Stimulated activated CD4-positive, alpha-beta T cell treated with anti-CD3 and anti-CD28 coated beads, Interleukin-1b, Interleukin-23, amount 100 ng/mL, for 48 hours (primary cell): ENCODE measurements around the gene EFCAB8.
"Not testable (repeated sequence)": the region's sequence is repeated elsewhere in the genome, so short reads cannot be mapped to it uniquely, and the experiment has no call there.

ENCODE experiments used
- DNase-seq: peaks from one replicate; pipeline ENCODE4 v3.0.0-alpha.2; 2020

The EFCAB8 gene

DNA sequence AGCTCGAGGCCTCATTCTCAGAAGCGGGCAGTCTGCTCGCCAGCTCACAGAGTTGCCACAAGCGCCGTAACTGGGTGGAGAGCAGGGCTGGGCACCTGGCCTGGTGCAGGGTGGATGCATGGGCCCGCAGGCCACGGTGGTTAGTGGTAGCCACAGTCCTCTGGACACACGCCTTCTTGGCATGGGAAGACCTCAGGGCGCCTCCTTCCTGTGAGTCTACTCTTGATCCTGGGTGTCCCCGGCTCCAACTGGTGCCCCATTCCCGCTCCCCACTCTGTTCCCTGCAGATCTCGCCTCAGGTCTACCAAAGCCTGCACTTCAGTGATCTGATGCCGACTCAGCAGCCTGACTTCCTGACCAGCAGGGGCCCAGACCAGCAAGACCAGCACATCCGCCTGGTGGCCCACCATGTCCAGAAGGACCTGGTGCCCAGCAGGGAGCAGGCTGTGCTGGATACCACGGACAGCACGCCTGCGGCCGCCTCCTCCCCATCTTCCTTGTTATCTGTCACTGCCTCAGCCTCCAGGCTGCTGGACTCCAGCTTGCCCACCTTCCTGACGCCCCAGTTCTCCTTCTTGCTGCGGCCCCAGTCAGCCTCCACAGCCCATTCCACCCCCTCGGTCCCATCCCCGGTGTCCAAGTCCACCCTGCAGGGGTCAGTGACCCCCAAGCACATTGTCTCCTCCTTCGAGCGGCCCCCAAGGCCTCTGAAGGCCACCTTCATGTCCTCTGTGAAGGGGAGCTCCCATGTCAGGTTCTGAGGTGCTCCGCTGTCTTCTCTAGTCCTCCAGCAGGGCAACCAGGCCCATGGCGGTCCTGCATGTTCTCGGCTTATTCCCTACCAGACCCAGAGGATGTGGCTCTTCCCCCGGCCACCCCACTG, 102.4 kb downstream of the EFCAB8 start:
- no peak for DNase-seq

DNA sequence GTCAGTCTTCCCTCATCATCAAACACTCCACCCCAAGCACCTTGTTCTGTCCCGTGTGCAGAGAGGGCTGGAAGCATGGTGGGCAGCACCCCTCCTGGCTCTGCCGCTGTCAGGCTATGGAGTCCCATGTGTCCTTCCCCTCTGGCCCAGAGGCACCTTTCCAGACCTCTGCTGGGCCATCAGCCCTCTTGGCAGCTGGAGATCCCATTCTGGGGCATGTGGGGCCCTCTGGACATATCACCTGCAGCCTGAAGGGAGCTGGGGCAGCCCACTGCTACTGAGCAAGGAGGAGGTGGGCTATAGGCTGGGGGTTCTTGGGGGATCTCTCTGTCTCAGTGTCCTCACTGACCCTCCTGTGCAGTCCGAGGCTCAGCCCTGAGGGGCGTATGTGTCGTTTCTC, 103.3 kb downstream of the EFCAB8 start:
- DNase-seq, result no peak

DNA sequence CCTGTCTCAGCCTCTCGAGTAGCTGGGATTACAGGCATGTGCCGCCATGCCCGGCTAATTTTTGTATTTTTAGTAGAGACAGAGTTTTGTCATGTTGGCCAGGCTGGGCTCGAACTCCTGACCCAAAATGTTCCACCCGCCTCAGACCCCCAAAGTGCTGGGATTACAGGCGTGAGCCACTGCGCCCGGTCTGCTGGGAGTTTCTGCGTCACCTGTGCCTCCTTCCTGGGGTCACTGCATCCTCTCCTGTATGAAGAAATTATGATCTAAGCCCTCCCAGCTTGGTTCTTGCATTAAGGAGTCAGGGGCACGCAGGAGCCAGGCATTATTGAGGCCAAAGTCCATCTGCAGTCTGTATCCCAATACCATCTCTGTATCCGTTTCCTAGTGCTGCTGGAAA, 103.9 kb downstream of the EFCAB8 start:
- DNase-seq, result not testable (repeated sequence)

DNA sequence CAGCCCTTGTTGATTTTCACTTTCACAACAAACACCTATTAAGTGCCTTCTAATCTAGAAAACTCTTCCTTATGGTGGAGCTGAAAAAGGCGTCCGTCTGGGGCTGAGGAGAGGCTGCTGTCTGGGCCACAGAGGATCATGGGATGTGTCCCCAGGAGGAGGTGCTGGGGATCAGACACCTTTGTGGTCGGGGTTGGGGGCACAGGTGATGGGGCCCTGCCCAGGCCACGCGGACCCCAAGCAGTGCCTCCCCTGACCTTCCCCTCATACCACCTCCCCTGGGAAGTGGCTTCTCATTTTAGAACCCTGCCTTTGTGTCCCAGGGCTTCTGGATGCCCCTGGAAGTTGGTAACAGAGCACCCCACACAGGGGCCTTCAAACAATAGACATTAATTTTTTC, 104.5 kb downstream of the EFCAB8 start:
- no peak for DNase-seq

GRCh38 chr20:32964575-32964974, 105.9 kb downstream of the EFCAB8 start:
- DNase-seq, result no peak

DNA sequence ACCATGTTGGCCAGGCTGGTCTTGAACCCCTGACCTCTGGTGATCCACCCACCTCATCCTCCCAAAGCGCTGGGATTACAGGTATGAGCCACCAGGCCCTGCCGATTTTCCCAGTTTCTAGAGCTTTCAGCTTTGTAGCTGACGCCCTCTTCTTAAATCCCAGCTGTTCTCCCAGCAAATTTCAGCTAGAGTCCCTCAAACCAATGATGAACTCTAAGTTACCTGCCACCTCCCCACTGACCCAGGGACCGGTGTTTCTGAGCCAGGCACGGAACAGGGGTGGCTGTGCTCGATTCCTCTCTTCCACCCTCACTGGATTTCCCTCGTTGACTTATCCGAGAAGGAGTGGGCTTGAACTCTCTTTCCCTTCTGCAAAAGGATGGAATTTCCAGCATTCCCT, 106.4 kb downstream of the EFCAB8 start:
- no peak for DNase-seq

DNA sequence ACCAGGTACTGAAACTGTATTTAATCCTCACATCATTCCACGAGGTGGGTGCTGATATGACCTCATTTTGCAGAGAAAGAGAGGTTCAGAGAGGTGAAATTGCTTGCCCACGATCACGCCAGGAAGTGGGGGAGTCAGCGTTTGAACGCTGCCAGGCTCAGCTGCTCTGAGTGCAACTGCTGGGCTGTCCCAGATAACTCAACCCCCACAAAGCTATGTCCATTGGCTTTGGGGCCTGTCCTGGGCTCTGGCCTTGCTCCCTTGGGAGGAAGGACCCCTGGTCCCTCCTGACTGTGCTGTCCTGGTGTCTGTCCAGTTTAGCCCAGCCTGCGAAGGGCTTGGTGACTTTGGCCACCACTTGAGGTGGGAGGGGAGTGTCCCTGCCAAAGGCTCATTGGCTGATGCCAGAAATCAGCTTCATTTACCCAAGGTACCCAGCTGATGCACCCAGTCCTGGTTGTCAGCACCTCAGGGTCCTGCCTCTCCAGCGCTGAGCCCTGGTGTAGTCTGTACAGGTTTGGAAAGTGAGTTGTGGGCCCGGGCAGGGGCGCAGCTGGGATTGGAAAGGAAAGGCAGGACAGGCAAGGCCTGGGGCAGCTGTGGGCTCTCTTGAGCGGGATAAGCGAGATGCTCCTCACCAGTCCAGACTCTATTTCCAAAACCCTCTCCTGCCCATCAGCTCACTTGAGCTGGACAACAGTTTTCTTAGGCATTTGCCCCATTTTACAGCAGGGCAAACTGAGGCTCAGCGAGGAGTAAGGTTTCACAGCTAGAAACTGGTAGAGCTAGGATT, 107.1 kb downstream of the EFCAB8 start:
- DNase-seq, result no peak

DNA sequence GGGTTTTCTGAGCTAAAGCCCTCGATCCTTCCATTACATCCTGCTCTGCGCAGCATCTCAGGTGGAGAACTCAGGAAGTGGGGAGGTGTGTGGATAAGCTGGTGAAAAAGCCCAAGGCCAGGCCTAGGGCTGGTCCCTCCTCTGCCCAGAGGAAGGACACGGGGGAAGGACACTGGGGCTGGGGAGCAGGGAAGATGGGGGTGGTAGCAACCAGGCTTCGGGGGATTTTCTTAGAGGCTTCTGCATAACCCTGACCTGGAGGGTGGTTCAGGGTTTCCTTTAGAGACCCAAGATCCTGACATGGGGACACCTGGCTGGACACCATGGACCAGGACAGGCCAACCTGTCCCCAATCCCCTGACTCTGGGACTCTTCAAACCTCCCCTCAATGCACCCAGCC, 107.7 kb downstream of the EFCAB8 start:
- DNase-seq, result no peak

DNA sequence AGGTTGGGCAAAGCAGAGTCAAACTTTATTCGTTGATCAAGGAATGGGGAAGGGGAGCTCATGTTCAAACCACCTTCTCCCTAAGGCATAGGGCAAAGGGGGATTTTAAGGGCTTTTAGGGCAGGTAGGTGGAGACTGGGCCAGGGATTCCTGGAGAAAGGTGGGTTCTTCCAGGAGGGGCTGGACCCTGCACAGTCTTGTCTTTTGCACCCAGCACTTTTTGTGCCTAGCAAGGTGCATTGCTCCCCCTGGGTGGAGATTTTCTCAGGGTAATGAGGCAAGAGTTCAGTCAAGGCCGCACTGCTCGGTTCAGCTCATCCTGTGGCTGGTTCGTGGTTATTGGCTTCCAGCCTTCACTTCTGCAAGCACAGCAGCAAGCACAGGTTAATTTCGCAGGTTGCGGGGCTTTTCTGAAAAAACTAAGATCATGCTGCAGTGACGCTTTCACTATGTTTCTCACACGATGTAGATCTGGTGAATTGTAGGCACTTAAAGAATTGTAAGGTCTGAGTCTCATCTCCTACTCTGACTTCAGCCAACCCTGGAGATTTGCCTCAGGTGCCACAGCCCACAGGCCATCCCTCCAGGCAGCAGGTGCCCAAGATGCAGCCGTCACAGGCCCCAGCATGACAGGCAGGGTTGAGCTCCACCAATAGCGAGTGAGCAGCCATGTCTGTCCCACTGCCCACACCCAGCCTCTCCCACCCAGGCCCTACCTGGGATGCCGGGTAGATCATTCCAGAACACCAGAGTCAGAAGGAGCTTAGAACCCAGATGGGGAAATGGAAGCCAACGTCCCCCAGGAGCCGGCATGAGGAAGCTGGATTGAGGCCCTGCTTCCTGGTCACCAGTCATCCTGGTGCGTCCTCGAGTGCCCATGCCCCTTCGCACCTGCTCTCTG, 108.4 kb downstream of the EFCAB8 start:
- peak; percentile 61 for DNase-seq

- peak; percentile 71 for DNase-seq
These were observed 109.3 kb downstream of the EFCAB8 start for GRCh38 chr20:32967961-32968457.

DNA sequence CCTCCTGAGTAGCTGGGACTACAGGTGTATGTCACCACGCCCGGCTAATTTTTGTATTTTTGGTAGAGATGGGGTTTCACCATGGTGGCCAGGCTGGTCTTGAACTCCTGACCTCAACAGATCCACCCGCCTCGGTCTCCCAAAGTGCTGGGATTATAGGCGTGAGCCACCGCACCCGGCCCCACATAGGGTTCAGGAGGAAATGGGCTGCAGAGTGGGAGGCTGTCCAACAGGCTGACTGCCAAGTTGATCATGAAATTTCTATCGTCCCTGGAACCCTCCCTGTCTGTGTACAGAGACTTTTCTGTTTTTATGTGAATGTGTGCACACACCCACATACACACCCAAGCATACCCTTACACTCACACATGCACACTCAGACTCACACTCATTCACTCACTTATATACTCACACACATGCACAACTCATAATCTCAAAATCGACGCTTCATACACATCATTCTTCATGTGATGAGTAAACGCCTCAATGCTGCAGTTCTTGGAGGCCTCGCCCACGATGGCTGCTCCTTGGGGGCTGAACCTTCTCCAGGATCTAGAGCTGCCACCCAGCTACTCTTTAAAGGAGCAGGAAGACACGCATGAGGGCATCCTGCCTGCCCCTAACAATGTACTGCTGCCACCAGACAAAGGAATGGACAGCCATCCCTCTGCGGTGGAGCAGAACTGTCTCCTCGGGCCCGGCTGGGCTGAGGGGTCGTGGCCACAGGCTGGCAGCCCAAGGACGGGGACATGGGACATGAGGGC, 109.9 kb downstream of the EFCAB8 start:
- DNase-seq, result peak; percentile 74

DNA sequence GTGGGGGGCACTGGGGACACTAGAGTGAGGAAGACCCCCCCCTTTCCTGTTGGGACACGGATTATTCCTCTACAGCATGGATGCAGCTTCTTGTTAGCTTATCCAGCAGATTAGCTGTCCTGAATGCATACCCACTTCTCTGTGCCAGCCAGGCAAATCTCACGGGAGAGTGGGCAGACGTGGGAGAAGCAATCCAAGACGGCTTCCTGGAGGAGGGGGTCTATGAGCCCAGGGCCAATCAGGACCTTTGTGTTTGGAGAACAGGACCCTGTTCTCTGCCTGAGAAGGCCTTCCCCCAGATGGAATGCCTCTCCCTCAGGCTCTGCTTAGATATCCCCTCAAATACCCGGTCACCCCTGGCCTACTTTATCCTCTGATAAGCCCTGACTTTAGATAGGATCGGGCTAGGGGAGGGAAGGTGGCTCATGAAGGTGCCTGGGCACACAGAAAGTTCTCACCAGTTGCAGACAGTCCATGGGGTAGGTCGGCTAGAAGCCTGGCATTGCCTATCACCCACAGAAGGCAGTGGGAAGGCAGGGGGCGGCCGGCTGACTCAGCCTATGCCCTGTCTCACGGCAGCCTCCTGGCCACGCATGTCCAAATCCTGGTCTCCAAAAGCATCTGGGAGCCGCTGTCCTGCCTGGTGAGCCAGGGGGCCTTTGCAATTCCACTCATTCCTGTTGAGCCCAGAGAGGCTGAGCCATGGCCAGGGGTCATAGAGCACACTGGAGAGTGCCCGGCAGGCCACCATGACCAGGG, 110.8 kb downstream of the EFCAB8 start:
- DNase-seq, result no peak

DNA sequence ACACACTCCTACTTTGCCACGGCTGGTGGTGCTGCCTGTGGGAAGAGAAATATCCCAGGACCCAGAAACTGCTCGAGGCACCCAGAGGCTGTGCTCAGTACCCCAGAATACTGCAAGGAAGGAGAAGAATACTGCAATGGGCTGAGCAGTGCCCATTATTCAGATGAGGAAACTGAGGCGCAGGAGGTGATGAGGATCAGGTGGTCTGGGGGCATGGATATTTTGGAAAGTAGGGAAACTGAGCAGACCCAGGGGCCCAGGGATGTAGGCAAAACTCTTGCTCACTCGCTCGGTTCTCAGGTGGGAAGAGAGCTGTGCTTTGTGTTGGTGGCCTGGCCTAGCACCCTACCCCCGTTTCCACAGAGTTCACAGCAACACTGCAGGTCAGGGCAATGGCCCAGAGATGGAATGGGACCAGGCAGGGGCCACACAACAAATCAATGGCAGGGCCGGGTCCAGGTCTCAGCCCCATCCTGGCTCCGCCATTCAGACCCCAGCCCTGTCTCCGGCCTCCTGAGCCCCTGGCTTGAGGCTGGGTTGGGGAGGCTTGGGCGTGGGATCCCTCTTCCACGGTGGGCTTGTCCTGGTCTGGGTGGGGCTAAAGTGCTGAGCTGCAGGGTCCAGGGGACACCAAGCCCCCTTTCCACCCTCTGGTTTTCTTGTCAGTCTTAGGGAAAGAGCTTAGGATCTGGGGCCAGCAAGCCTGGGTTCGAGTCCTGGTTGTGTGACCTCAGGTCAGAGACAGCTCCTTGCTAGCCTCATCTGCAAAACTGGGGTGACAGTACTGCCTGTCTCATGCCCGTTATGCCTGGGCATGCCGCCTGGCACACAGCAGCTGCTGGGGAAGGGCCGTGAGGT, 111.6 kb downstream of the EFCAB8 start:
- no peak for DNase-seq

GRCh38 chr20:32970973-32971300, 112.2 kb downstream of the EFCAB8 start:
- no peak for DNase-seq

GRCh38 chr20:32971703-32972161, 113.0 kb downstream of the EFCAB8 start:
- no peak for DNase-seq

- DNase-seq, result peak; percentile 85
These were observed 113.7 kb downstream of the EFCAB8 start for GRCh38 chr20:32972181-32973076.

- no peak for DNase-seq
These were observed 114.5 kb downstream of the EFCAB8 start for GRCh38 chr20:32973077-32973717.

DNA sequence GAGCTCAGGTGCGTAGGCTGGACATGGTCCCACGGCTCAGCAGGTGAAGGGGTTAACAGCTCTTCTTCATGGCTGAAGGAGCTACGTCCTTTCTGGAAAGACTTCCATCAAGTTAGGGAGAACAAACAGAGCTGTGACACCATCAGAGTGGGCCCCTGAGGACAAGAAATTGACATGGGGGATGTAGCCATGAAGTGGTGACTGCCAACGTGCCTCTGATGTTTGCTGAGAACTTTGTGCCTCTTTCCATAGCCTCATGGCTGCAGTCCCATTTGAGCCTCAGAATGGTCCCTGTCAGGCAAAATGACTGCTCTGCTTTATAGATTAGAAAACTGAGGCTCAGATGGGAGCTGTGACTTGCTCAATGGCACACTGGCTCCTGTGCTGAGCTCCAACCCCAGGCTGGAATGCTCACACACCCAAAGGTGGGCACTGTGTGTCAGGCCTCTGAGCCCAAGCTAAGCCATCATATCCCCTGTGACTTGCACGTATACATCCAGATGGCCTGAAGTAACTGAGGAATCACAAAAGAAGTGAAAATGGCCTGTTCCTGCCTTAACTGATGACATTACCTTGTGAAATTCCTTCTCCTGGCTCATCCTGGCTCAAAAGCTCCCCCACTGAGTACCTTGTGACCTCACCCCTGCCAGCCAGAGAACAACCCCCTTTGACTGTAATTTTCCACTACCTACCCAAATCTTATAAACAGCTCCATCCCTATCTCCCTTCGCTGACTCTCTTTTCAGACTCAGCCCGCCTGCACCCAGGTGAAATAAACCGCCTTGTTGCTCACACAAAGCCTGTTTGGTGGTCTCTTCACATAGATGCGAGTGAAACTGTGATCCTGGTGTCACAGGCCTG, 115.7 kb downstream of the EFCAB8 start:
- not testable (repeated sequence) for DNase-seq
